Measurements from ENCODE around the gene SLC22A5.
"Not testable (repeated sequence)": the region's sequence is repeated elsewhere in the genome, so short reads cannot be mapped to it uniquely, and the experiment has no call there.

The SLC22A5 gene

DNA sequence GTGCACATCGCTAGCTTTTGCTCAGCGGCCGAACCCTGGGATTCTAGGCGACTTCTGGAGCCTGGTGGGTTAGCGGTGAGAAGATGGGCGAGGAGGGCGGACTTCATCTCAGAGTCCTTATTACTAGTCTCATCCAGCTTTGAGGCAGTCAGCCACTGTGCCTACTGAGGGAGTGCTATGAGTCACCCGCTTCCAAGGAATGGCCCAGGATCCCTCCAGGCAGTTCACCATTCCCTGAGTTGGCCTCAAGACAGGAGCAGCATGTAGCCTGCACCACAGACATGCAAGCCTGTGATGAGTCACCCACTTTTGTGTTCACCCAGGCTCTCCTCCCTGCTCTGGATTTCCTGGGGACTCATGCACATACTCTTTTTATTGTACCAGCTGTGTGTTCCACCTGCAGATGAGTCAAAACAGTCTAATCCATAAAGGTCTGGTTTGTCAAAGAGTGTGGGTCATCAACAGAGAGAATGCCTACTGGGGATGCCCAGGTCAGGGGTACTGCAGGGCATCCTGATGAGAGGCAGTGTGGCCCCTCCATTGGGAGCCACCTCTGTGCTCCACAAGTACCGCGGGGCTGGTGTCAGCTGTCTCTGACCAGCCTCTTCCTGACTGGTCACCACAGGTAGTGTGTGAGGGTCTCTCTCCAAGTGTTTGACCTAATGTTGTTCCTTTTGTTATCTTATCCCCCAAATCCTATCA, 20.2 kb downstream of the SLC22A5 start:
- DNase-seq, result no peak

DNA sequence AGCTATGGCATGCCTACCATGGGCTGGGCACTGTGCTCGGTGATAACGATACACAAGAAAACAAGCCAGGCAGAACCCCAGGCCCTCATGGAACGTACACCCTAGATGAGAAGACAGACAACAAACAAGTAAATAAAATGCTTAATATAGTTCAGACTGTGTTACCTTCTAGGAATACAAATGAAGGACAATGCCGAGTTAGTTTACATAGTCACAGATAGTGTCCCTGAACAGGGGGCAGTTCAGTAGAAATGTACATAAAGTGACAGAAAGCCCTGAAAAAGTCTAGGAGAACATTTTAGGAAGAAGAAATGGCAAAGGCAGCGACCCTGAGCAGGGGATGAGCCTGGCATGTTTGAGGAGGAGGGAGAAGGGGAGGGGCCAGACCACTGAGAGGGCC, 21.7 kb downstream of the SLC22A5 start:
- DNase-seq, result no peak

DNA sequence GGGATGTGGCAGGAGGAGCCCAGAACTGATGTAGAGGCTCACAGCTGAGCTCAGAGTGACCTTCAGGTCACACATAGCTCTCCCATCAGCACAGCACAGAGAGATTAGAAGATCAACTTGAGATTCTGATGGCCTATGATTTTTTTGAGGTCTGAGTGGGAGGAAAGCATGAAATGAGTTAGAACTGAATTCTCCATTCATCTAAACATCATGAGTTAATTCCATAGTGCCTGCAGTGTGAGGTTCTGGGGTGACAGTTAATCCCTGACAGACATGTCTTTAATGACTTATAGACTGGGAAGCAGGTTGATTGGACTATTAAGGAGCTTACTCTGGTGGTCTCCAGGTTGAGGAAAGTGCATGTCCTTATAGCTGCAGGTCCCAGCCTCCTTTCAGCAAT, 22.4 kb downstream of the SLC22A5 start:
- DNase-seq, result no peak

DNA sequence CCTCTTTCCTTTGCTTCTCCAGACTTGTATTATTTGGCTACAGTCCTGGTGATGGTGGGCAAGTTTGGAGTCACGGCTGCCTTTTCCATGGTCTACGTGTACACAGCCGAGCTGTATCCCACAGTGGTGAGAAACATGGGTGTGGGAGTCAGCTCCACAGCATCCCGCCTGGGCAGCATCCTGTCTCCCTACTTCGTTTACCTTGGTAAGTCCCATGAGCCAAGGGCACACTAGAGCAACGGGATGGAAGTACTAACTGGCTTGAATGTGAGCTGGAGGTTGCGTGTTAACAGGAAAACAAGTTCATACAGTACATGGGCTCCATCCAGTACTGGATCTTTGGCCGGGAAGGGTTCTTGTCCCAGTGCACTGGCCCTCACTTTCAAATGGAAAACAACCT, 22.9 kb downstream of the SLC22A5 start:
- DNase-seq, result no peak

DNA sequence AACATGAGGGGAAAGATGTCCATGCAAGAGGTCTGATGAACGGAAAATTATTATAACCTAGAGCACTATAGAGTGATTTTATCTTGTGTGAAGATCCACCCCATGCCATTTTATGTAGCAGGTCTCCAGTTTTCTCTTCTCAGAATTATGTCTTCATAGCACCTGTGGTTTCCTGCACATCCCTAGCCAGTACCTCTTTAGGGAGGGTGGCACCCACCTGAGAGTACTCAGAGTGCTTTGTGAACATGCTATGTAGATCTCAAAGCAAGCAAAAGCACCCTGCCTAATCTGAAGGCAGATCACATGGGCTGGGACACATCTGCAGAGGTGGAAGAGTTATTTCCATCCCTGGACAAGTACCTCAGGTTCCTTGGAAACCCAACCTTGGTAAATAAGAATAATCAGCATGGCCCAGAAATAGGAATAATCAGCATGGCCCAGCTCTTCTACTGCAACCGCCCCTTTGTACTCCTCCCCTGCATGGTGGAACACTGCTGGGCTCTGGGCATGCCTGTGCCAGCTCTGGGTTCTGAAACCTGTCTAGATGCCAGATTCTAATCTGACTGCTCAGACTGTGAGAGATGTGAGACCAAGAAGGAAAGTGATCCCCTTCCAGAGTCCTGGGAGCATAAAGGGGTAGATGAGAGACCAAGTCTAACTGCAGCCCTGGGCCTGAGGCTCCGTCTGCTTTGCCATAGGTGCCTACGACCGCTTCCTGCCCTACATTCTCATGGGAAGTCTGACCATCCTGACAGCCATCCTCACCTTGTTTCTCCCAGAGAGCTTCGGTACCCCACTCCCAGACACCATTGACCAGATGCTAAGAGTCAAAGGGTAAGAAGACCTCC, 23.7 kb downstream of the SLC22A5 start:
- no peak for DNase-seq

DNA sequence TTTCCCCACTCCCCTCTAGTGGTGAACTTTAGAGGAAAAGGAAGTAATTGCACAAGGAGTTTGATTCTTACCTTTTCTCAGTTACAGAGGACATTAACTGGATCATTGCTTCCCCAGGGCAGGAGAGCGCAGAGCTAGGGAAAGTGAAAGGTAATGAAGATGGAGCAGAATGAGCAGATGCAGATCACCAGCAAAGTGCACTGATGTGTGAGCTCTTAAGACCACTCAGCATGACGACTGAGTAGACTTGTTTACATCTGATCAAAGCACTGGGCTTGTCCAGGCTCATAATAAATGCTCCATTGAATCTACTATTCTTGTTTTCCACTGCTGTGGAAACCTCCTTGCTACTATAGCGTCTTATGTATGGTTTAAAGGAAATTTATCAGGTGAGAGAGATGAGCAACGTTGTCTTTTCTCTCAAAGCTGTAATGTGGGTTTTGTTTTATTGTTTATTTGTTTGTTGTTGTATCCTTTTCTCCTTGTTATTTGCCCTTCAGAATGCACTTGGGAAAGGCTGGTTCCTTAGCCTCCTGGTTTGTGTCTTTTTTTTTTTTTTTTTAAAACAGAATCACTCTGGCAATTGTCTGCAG, 25.3 kb downstream of the SLC22A5 start:
- DNase-seq, result no peak

DNA sequence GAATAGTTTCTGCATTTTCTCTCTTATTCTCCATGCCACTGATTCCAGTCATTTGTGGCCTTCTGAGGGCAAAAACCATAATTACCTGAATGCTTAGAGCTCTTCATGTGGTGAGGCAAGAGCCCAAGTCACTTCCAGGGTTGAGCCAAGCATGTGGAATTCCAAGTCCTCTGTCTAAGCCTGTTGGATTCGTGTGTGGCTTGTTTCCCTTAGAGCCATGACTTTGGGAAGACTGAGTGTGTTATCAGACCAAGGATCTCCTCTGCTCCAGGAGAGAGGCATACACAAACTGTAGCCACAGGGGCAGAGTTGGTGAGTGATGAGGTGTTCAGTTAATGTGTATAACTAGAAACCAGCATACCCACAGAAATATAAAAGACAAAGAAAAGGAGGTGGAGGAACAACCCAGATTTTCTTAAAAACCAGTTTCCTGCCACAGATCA, 27.1 kb downstream of the SLC22A5 start:
- DNase-seq, result no peak

DNA sequence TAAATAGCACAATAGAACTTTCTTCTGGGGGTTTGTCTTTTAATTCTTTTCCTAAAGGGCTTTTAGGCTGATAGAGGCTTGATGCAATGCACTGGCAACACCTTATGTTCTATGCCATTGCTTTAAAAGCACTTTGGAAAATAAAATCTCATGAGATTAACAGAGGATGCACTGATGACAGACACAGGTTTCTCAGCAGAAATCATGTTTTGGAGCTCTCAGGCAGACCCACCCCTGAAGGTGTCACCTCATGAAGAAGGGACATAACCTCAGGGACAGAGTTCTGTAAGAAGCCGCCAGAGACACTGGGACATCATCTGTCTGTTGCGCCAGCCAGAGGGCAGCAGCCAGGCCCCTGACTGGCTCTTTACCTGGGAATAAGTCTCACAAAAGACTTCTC, 27.7 kb downstream of the SLC22A5 start:
- no peak for DNase-seq

DNA sequence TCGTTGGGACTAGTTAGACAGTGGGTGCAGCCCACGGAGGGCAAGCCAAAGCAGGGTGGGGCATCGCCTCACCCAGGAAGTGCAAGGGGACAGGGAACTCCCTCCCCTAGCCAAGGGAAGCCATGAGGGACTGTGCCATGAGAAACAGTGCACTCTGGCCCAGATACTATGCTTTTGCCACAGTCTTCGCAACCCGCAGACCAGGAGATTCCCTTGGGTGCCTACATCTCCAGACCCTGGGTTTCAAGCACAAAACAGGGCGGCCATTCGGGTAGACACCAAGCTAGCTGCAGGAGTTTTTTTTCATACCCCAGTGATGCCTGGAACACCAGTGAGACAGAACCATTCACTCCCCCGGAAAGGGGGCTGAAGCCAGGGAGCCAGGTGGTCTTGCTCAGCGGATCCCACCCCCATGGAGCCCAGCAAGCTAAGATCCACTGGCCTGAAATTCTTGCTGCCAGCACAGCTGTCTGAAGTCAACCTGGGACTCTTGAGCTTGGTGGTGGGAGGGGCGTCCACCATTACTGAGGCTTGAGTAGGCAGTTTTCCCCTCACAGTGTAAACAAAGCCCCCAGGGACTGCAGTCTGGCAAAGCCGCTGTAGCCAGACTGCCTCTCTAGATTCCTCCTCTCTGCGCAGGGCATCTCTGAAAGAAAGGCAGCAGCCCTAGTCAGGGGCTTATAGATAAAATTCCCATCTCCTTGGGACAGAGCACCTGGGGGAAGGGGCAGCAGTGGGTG, 28.6 kb downstream of the SLC22A5 start:
- not testable (repeated sequence) for DNase-seq

DNA sequence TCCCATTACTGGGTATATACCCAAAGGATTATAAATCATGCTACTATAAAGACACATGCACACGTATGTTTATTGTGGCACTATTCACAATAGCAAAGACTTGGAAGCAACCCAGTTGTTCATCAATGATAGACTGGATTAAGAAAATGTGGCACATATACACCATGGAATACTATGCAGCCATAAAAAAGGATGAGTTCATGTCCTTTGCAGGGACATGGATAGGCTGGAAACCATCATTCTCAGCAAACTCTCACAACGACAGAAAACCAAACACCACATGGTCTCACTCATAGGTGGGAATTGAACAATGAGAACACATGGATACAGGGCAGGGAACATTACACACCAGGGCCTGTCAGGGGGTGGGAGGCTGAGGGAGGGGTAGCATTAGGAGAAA, 34.5 kb downstream of the SLC22A5 start:
- not testable (repeated sequence) for DNase-seq

DNA sequence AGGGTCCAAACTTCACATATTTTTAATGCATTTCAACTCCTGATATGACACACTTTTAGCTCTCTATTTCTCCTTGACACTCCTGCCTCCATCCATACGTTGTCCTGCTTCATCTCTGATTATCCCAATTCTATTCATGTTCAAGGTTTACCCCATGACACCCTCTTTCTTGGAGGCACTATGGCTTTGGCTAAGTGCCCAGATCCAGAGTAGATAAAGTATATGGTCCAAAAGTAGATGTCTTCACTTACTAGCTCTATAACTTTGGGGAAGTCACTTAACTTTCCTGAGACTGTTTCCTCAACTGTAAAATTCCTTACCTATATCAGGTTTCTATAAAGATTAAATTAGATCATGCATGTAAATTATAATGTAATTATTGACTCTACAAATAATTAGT, 36.1 kb downstream of the SLC22A5 start:
- DNase-seq, result no peak

DNA sequence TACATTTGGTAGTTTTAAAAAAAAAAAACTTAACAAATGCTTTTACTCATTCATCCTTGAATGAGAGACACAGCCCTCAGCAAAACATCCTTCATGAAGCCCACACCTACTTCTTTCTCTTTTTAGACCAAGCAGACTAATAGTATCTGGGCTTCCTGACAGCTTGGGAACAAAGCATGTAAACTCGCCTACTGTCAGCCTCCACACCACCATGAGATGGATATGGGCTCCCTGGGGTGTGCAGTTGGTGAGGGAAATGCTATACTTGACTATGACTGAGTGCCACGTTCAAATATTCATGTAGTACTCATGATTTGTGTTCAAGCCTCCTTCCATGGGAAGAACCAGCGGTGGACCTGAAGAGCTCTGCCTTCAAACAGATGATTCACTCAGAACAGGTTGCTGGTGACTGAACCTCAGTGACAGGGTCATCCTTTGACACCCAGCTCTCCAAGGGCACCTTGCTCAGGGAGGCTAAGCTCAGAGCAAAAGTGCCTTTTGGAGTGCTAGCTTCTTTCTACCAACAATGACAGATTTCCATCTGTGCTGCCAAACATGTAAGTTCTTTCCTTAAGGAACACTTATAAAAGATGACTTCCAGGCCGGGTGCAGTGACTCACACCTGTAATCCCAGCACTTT, 36.8 kb downstream of the SLC22A5 start:
- no peak for DNase-seq

DNA sequence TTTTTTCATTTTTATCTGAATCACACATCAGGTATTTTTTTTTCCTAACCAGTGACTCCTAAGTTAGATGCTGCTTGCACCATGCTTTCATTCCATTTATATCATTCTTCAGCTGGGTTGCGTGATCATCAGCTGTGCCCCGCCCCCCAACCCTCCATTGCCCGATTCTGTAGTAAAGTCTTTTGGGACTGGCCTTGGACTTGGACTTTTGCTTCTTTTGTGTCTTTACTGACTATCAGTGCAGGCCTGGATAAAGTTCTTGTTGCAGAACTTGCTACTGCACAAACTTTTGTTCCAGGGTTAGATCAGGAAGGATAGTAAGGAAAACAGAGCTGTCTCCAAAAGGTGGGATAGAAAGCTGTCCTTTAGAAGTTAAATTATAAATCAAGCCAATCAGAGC, 38.5 kb downstream of the SLC22A5 start:
- DNase-seq, result no peak

DNA sequence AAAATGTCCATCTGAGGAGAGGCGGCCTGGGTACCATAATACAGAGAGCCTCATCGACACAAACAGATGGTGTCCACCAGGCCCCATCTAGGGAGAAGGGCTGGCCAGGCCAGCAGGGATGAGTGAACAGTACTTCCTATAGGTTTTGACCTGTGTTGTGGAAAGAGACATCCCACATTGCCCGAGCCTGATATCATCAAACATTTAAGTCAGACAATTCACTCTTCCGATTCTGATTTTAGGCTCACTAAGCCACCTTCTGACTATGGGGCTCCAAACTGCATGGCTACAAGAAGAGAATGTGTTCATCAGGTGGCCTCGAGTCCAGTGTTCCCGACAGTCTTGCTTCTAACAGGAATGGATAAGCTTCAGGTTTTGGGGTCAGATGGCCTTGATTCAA, 38.9 kb downstream of the SLC22A5 start:
- no peak for DNase-seq

DNA sequence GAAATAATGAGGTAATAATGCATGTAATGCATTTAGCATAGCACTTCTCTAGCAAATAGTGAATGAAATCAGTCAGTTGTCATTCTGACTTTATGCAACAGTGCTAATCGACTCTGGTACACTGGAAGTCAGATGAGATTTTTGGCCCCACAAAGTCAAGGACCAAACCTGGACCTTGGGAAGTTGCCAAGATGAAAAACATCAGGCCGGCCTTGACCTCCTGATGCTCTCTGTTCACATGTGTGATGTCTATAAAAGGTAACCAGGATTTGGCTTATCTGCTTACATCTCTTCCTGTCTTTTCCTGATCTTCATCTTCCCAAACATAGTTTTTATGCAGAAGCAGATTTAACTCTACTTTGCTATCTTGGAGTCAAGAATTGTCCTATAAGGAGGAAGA, 39.5 kb downstream of the SLC22A5 start:
- no peak for DNase-seq

DNA sequence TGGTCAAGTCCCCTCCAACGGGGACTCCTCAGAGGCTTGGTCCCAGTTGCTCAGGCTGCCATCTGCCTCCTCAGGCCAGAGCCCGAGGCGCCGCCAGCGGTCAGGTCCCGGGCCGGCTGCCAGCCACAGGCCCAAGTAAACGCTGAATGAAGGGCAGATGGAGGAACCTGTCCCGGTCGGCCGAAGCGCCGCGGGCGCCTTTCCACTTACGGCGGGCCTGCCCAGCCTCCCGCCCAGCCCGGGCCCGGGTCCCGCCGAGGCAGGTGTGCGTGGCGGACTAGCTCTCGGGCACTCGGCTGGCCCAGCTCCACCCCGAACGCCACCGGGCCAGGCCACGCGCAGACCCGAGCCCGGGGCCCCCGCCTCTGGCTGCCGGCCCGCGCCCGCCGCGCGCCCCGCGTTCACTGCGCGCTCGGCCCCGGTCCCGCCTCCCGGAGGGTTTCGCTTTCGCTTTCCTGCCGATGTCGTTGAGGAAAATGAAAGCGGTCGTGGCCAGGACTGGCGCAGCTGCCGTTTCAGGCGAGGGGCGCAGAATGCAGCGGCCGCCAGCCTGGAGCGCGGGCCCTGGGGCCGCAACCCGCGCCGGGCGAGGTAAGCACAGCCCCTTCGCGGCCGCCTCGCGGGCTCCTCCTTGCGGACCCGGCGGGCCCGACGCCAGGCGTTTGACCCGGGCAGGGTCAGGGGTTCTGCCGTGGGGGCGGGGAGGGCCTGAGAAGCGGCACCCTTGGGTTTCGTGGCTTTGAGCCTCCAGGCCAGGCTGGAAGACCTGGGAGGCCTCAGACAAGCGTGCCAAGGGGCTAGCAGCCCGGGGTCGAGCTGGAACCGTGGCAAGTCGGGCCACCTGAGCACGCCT, 41.2 kb downstream of the SLC22A5 start:
- DNase-seq, result peak; percentile 36

DNA sequence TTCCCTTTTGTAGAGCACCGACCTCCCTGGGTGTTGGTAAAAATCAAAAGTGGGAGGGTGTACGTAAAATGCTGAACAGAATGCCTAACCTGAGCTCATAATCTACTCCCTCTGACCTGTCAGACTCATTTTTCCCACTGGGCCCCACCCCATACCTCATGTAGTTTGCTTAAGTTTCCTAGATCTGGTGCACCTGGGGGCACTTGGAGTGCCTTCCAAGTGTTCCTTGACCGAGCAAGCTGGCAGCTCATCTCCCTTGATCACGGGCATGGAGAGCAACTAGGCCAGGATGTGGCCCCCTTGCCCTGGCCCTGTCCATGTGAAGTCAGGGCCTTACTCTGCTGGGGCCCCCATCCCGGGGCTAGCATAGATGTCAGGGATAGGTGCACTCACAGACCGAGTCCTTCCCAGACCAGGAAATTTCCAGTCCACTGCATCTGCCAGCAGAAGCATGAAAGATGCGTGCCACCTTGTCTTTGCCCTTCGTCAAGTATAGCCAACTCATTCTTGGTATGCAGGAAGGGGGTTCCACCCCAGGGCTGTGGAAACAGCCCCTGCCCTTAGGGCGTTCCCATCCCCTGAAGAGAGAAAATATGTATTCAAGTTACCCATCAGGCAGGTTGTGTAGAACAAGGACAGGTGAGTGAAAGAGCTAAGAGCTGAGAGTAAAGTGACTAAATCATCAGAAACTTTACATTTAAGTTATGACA, 41.9 kb downstream of the SLC22A5 start:
- DNase-seq, result no peak

DNA sequence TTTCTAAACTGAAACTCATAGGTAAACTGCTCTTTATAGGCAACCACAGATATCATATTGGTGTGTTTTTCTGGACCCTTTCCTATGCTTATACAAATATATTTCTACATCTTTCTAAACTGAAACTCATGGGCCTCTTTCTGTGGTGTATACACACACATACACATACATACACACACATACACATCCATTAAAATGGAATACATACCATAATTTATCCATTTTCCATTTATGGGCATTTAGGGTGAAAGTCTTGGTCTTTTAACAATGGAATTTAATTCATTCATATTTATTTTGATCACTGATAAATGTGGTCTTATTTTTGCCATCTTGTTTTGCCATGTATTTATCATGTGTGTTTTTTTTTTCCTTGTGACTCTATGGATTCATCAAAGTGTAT, 44.1 kb downstream of the SLC22A5 start:
- no peak for DNase-seq

DNA sequence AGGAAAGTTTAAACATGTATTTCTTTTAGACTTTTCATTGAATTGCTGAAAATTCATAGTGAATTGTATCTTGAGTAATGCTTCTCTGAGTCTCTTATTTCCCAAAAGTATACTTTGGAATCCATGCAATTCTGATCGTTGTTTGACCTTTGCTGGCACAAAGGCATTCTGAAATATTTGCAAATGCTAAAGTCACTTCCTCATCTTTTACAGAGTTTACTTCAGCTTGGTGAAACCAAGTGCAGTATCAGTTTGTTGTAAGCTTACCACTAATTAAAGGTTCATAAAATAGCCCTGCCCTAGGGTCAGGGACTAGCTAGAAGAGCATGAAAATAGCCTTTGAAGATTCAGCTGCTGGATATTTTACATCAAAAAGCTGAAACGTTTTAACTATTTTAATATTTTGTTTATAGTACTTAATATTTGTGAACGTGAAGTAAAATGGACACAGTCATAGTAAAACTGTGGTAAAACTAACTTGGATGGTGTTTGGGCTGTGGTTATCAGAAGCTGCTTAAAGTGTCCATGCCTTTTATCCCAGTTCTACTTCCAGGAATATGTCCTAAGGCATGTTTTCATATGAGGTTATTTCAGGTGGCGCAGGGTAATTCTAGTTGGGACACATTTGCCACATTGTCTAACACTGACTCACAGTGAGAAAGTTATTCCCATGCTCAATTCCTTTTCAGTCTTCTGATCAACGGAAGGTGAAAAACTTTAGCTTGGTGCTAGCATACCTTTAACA, 45.3 kb downstream of the SLC22A5 start:
- no peak for DNase-seq

DNA sequence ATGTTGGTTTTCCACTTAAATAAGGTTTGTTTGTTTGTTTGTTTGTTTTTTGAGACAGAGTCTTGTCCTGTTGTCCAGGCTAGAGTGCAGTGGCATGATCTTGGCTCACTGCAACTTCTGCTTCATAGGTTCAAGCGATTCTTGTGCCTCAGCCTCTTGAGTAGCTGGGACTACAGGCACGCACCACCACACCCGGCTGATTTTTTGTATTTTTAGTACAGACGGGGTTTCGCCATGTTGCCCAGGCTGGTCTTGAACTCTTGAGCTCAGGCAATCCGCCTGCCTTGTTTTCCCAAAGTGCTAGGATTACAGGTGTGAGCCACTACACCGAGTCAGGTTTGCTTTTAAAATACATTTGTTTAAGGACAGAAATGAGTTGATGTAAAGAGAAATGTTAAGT, 46.0 kb downstream of the SLC22A5 start:
- DNase-seq, result not testable (repeated sequence)
